Left ventricle myocardium inferior (tissue), 1 donor: ENCODE results near the gene HBM. TPM values are rescaled to one million over a fixed set of nuclear protein-coding genes. Genes with fewer than 3 reads are reported as not detected.
"Not testable (repeated sequence)": the region's sequence is repeated elsewhere in the genome, so short reads cannot be mapped to it uniquely, and the experiment has no call there.

Source experiments
- DNase-seq: peaks from one replicate; pipeline ENCODE4 v3.0.0-alpha.2; 2020
- H3K27ac ChIP-seq: fragments of 200-600 bp; replicated peaks from 2 replicates; pipeline ENCODE4 v1.8.0; 2021
- H3K27me3 ChIP-seq: fragments of 200-600 bp; 2 replicates; pipeline ENCODE4 v1.8.0; 2021; ENCODE audit warnings: low read depth
- H3K36me3 ChIP-seq: fragments of 200-600 bp; 2 replicates; pipeline ENCODE4 v1.8.0; 2021
- H3K4me1 ChIP-seq: fragments of 200-600 bp; 2 replicates; pipeline ENCODE4 v1.8.0; 2021
- H3K4me3 ChIP-seq: fragments of 200-600 bp; 2 replicates; pipeline ENCODE4 v1.8.0; 2021; ENCODE audit warnings: mild to moderate bottlenecking, moderate library complexity
- H3K9me3 ChIP-seq: fragments of 200-600 bp; replicated peaks from 2 replicates; pipeline ENCODE4 v1.8.0; 2021
- CTCF ChIP-seq: fragments of 200-600 bp; IDR thresholded peaks from 2 replicates; pipeline ENCODE4 v1.8.0; 2021; ENCODE audit warnings: antibody characterized with exemption, mild to moderate bottlenecking, borderline replicate concordance
- intact Hi-C: fragments of 100-400 bp; cut with micrococcal nuclease; formaldehyde crosslinking; loops from one replicate; pipeline ENCODE4 v1.11.0; 2022
- total RNA-seq: library from RNA; stranded (reverse); fragmentation: NEBNext Ultra II Directional; extraction: Animal tissue kit (Norgen Biotek cat#: 25700); gene quantifications from one replicate; pipeline ENCODE4 v1.2.1, GENCODE V29; 2021
- donor health status: DM: no; HTN: yes; CAD: no; lungs with severe emphysema.

The HBM gene
- total RNA-seq, 1 donor from 2014 or later: not detected

GRCh38 chr16:211631-212180, 45.9 kb downstream of the HBM start:
- Histone ChIP-seq H3K36me3 (peaks cover 82% of the 10 kb centered on the region), H3K4me1 (peaks cover 24% of the 10 kb centered on the region), H3K27ac (peak overlapping the region; percentile 16)
- H3K9me3 ChIP-seq, H3K4me3 ChIP-seq, intact Hi-C loops, H3K27me3 ChIP-seq, DNase-seq: not testable (repeated sequence)

GRCh38 chr16:212999-213398, 47.2 kb downstream of the HBM start:
- H3K9me3 ChIP-seq: no peaks in the 10 kb centered on the region
- TF ChIP-seq CTCF: no peak
- intact Hi-C loops: no loop called here
- DNase-seq: no peak
- H3K4me3 ChIP-seq: no peak overlapping the region
- peaks cover 24% of the 10 kb centered on the region for H3K4me1 ChIP-seq
- peaks cover 82% of the 10 kb centered on the region for H3K36me3 ChIP-seq
- no peaks in the 10 kb centered on the region for H3K27me3 ChIP-seq
- H3K27ac ChIP-seq: peak overlapping the region; percentile 34

Other genes with a start within 250 kb of the HBM start
- 11.7 TPM for gene POLR3K, start 112.4 kb upstream of the HBM start, total RNA-seq
- gene SNRNP25, start 112.2 kb upstream of the HBM start, total RNA-seq: 71.2 TPM
- gene RHBDF1, start 93.3 kb upstream of the HBM start, total RNA-seq: 24.4 TPM
- gene MPG, start 87.8 kb upstream of the HBM start, total RNA-seq: 44.5 TPM
- gene NPRL3, start 27.3 kb upstream of the HBM start, total RNA-seq: 18.4 TPM
- gene HBZ, start 13.3 kb upstream of the HBM start, total RNA-seq: not detected
- gene HBA2, start 6.9 kb downstream of the HBM start, total RNA-seq: 59.1 TPM
- gene HBA1, start 10.7 kb downstream of the HBM start, total RNA-seq: 78.7 TPM
- not detected for gene HBQ1, start 14.5 kb downstream of the HBM start, total RNA-seq
- gene LUC7L, start 63.5 kb downstream of the HBM start, total RNA-seq: 23.3 TPM
- 135 TPM for gene FAM234A, start 68.8 kb downstream of the HBM start, total RNA-seq
- gene RGS11, start 110.0 kb downstream of the HBM start, total RNA-seq: 16.4 TPM
- gene ARHGDIG, start 114.6 kb downstream of the HBM start, total RNA-seq: 7.0 TPM
- gene PDIA2, start 117.2 kb downstream of the HBM start, total RNA-seq: 1.6 TPM
- gene AXIN1, start 186.7 kb downstream of the HBM start, total RNA-seq: 12.2 TPM
- gene MRPL28, start 204.6 kb downstream of the HBM start, total RNA-seq: 76.1 TPM
- gene PGAP6, start 216.0 kb downstream of the HBM start, total RNA-seq: 30.4 TPM
- 101 TPM for gene NME4, start 231.2 kb downstream of the HBM start, total RNA-seq
- 8.4 TPM for gene DECR2, start 235.9 kb downstream of the HBM start, total RNA-seq